RPMI8226 (cell line): ENCODE measurements around the gene GOLGA6L22.
"Not testable (repeated sequence)": the region's sequence is repeated elsewhere in the genome, so short reads cannot be mapped to it uniquely, and the experiment has no call there.

ENCODE experiments used
- DNase-seq: peaks from one replicate; pipeline ENCODE4 v3.0.0-alpha.2; 2015

GOLGA6L22 gene

GRCh38 chr15:22458603-22459002, at the start of gene GOLGA6L22:
TSS of gene GOLGA6L22 (plus strand) at chr15:22458903. CDS start at chr15:22458994, 91 bp downstream.
- DNase-seq: not testable (repeated sequence)

- not testable (repeated sequence) for DNase-seq
Observed at GRCh38 chr15:22417288-22417687, 41.4 kb upstream of the GOLGA6L22 start.

- DNase-seq: not testable (repeated sequence)
Observed at GRCh38 chr15:22417795-22418194, 40.9 kb upstream of the GOLGA6L22 start.

GRCh38 chr15:22418212-22418611, 40.5 kb upstream of the GOLGA6L22 start:
- not testable (repeated sequence) for DNase-seq

GRCh38 chr15:22418666-22419065, 40.0 kb upstream of the GOLGA6L22 start:
- DNase-seq: not testable (repeated sequence)

GRCh38 chr15:22420340-22420739, 38.4 kb upstream of the GOLGA6L22 start:
- DNase-seq: not testable (repeated sequence)

- not testable (repeated sequence) for DNase-seq
Observed at GRCh38 chr15:22429426-22429825, 29.3 kb upstream of the GOLGA6L22 start.

GRCh38 chr15:22431687-22432086, 27.0 kb upstream of the GOLGA6L22 start:
- not testable (repeated sequence) for DNase-seq

- DNase-seq: peak; percentile 31
Observed at GRCh38 chr15:22494490-22495113, 35.9 kb downstream of the GOLGA6L22 start.

GRCh38 chr15:22497200-22497599, 38.5 kb downstream of the GOLGA6L22 start:
- not testable (repeated sequence) for DNase-seq

- not testable (repeated sequence) for DNase-seq
Observed at GRCh38 chr15:22498220-22498925, 39.7 kb downstream of the GOLGA6L22 start.

- DNase-seq: not testable (repeated sequence)
Observed at GRCh38 chr15:22502272-22502671, 43.6 kb downstream of the GOLGA6L22 start.

GRCh38 chr15:22506959-22507358, 48.3 kb downstream of the GOLGA6L22 start:
- DNase-seq: not testable (repeated sequence)

GRCh38 chr15:22516140-22516539, 57.4 kb downstream of the GOLGA6L22 start:
- not testable (repeated sequence) for DNase-seq
